Stomach (tissue), 9 donors: ENCODE measurements around the gene BCOR. TPM values are rescaled to one million over a fixed set of nuclear protein-coding genes. Genes with fewer than 3 reads are reported as not detected.

ENCODE experiments used
- DNase-seq, 2 donors: peaks; one replicate each; pipeline versions ENCODE4 v3.0.0 to v3.0.0-alpha.2; 2013 to 2019
- H3K27ac ChIP-seq, 5 donors: fragments of 200-600 bp in 4 of 5; sonication (generic) in 4 of 5; one replicate each; pipeline ENCODE4 v1.5.1; 2013 to 2019; ENCODE audit warnings: mild to moderate bottlenecking in 1 of 5, moderate library complexity in 1 of 5
- H3K27me3 ChIP-seq, 3 donors: fragments of 200-600 bp; sonication (generic); one replicate each; pipeline ENCODE4 v1.5.1; 2017 to 2019; ENCODE audit warnings: mixed run types in 1 of 3
- H3K36me3 ChIP-seq, 4 donors: fragments of 200-600 bp; sonication (generic); 1 replicate in 3 of 4; 2 replicates in 1 of 4; pipeline ENCODE4 v1.5.1; 2016 to 2019
- H3K4me1 ChIP-seq, 4 donors: fragments of 200-600 bp; sonication (generic); one replicate each; pipeline ENCODE4 v1.5.1; 2016 to 2019
- H3K4me3 ChIP-seq, 4 donors: fragments of 200-600 bp; sonication (generic) in 3 of 4; one replicate each; pipeline ENCODE4 v1.5.1; 2016 to 2019; ENCODE audit warnings: mild to moderate bottlenecking in 1 of 4
- H3K9me3 ChIP-seq, 4 donors: fragments of 200-600 bp; sonication (generic); one replicate each; pipeline ENCODE4 v1.5.1; 2016 to 2019
- CTCF ChIP-seq, 7 experiments: fragments of 450-650 bp in 4 of 7; fragments of 200-600 bp in 3 of 7; sonication (generic) in 3 of 7; IDR thresholded peaks; one replicate each; pipeline ENCODE4 v1.5.1; 2016 to 2019; ENCODE audit warnings: antibody characterized with exemption in 7 of 7, control low read depth in 2 of 7, mild to moderate bottlenecking in 1 of 7
- EP300 ChIP-seq: sonication (generic); formaldehyde crosslinking; IDR thresholded peaks from one replicate; pipeline ENCODE4 v1.6.1; 2017; ENCODE audit warnings: antibody characterized with exemption
- POLR2A ChIP-seq, 4 donors: fragments of 450-650 bp; IDR thresholded peaks; one replicate each; pipeline ENCODE4 v1.6.1; 2016; ENCODE audit warnings: antibody characterized with exemption in 4 of 4, control low read depth in 2 of 4, mild to moderate bottlenecking in 1 of 4, moderate library complexity in 1 of 4
- POLR2AphosphoS5 ChIP-seq, 3 donors: sonication (generic); formaldehyde crosslinking; IDR thresholded peaks; one replicate each; pipeline ENCODE4 v1.6.1; 2016; ENCODE audit warnings: antibody characterized with exemption in 3 of 3
- WGBS, 5 donors: extraction: QIAGEN DNeasy Blood & Tissue Kit in 3 of 5; methylation state at CpG; one replicate each; pipeline versions ENCODE4 v1.1.5 to v1.1.7; 2013 to 2018; 5-methylcytosine and 5-hydroxymethylcytosine counted together
- intact Hi-C: fragments of 100-400 bp; cut with DNase I; formaldehyde crosslinking; loops from one replicate; pipeline ENCODE4 v1.15.1; 2023; ENCODE audit warnings: low total_unique reads
- polyA plus RNA-seq, 3 donors: library from polyadenylated mRNA; stranded (reverse); fragments of 200-250 nt; gene quantifications; one replicate each; pipeline ENCODE4 v1.2.3, GENCODE V29; 2013
- total RNA-seq, 5 donors: library from RNA; depleted of rRNA; stranded (reverse); fragments of >200 nt; gene quantifications; one replicate each; pipeline versions ENCODE4 v1.1.0 to v1.2.3, GENCODE V29; 2014 to 2016
- donor health status: healthy with polysubstance abuse.
- donor health status: Bipolar disorder and iron deficiency.
- donor health status: healthy.

The BCOR gene
- total and polyA plus RNA-seq, 8 donors, result 4.4 to 45.5 (median 19.2) TPM

DNA sequence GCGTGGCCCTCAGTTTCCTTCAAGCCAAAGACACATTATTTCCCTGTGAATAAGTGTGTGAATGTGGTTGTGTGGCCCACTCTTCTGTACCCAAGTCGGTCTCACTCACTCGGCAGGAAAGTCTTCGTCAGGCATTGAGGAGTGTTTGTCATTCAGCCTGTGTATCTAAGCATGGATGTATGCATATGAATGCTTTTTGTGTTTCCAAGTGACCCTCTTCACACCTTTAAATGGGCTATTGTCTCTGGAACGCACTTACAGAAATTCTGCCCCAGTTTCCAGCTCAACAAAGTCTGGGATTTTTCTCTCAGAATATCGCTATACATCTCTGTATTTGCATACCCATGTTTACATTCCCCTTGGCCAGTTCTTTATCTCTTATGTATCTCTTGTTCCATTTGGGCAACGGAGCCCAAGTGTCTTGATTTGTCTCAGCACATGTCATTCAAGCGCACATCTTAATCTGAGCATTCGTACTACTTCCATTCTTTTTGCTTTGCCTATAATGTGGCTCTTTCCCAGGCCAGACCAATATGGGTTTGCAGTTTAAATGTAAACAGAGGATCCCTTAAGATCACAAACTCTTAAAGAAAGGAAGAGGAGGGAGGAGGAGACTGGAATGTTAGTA is 4.8 kb downstream of the BCOR start:
- Histone ChIP-seq H3K27ac (no peak overlapping the region), H3K9me3 (peaks cover 0 to 24% (median 0%) of the 10 kb centered on the region in 4 donors), H3K36me3 (no peaks in the 10 kb centered on the region), H3K4me3 (no peak overlapping the region), H3K4me1 (peaks cover 5 to 96% (median 57%) of the 10 kb centered on the region in 4 donors), H3K27me3 (peaks cover 0 to 57% (median 11%) of the 10 kb centered on the region in 3 donors)
- WGBS, 5 donors, result 33 to 87% (median 66%) methylated on average over 7 to 9 of the region's 9 CpGs
- intact Hi-C loops, result loop anchor here (10.0 kb wide), 1 partner anchor 62 kb away; no protein-coding TSS in a partner anchor
- TF ChIP-seq CTCF (IDR thresholded peaks at IDR 0.05) (no peak), EP300 (no peak), POLR2A (IDR thresholded peaks at IDR 0.05) (no peak), POLR2AphosphoS5 (IDR thresholded peaks at IDR 0.05) (no peak)
- no peak for DNase-seq

DNA sequence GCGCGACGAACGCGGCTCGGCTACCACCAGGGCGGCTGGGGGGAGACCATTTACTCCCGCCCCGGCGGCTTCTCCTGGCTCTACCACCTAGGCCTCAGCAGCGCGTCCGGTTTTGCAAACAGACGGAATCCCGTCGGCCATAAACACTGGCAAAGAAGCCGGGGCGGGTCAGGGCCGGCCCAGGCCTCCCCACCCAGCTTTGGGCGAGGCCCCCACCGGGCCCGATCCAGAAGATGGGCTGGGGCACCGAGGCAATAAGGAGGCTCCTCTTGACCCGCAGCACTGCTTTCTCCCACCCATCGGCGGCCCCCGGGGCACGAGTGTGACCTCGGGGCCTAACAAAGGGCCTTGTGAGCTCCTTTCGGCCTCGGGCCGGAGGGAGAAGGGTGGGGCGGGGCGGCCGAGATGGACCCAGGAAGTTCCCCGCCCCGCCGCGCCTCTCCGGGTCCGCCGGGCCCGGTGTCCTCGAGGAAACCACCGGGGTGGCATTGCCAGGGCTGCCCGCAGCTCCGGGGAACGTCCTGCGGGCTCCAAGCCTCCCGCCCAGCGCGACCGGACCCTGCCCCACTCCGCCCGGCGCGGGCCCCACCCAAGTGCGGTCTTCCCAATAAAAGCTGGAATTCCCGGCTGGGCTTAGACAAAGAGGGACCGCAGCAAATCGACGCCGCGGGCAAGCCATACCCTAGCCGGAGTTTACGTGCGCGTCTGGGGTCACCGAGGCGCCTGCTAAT is 5.9 kb downstream of the BCOR start:
- H3K4me3 ChIP-seq, result peak overlapping the region in 1 of 4 donors; percentile 24
- peak overlapping the region in 2 of 5 donors; percentile 22 to 29 for H3K27ac ChIP-seq
- intact Hi-C loops, result loop anchor here (10.0 kb wide), 1 partner anchor 63 kb away; no protein-coding TSS in a partner anchor
- H3K27me3 ChIP-seq, result peaks cover 0 to 46% (median 10%) of the 10 kb centered on the region in 3 donors
- no peaks in the 10 kb centered on the region for H3K36me3 ChIP-seq
- H3K4me1 ChIP-seq, result peaks cover 5 to 99% (median 64%) of the 10 kb centered on the region in 4 donors
- peaks cover 0 to 20% (median 0%) of the 10 kb centered on the region in 4 donors for H3K9me3 ChIP-seq
- TF ChIP-seq CTCF (IDR thresholded peaks at IDR 0.05), result no peak
- TF ChIP-seq EP300, result no peak
- TF ChIP-seq POLR2A (IDR thresholded peaks at IDR 0.05), result no peak
- TF ChIP-seq POLR2AphosphoS5 (IDR thresholded peaks at IDR 0.05), result no peak
- peak in 1 of 2 donors; percentile 33 for DNase-seq
- WGBS, 5 donors, result 24 to 74% (median 31%) methylated on average over 7 to 70 of the region's 70 CpGs

DNA sequence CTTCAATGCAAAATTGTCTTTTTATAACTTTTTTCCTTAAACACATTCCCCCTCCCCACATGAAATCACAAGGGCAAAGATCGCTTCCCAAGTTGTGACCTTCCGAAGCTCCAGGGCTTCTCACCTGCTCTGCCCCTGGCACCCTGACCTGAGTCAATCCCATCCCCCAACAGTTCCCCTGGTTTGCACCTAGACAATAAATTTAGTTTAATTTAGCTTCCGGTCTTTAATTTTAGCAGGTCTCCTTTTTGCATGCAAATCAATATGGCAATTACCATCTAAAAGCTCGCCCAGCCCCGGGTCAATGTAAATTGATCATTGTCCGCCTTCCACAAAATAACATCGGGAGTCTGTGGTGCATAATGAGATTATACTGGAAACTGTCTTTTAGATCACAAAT is 6.8 kb downstream of the BCOR start:
- TF ChIP-seq EP300 (no peak), CTCF (IDR thresholded peaks at IDR 0.05) (no peak), POLR2AphosphoS5 (IDR thresholded peaks at IDR 0.05) (no peak), POLR2A (IDR thresholded peaks at IDR 0.05) (no peak)
- 50 to 93% (median 63%) methylated on average over 5 to 7 of the region's 7 CpGs for WGBS, 5 donors
- no peak for DNase-seq
- intact Hi-C loops, result loop anchor here (10.0 kb wide), 1 partner anchor 64 kb away; no protein-coding TSS in a partner anchor
- Histone ChIP-seq H3K27me3 (peaks cover 0 to 38% (median 5%) of the 10 kb centered on the region in 3 donors), H3K9me3 (peaks cover 0 to 14% (median 0%) of the 10 kb centered on the region in 4 donors), H3K27ac (peak overlapping the region in 3 of 5 donors; percentile 75 to 85 (median 82)), H3K4me3 (peak overlapping the region; percentile 40 to 44 (median 42)), H3K4me1 (peaks cover 8 to 99% (median 69%) of the 10 kb centered on the region in 4 donors), H3K36me3 (no peaks in the 10 kb centered on the region)

DNA sequence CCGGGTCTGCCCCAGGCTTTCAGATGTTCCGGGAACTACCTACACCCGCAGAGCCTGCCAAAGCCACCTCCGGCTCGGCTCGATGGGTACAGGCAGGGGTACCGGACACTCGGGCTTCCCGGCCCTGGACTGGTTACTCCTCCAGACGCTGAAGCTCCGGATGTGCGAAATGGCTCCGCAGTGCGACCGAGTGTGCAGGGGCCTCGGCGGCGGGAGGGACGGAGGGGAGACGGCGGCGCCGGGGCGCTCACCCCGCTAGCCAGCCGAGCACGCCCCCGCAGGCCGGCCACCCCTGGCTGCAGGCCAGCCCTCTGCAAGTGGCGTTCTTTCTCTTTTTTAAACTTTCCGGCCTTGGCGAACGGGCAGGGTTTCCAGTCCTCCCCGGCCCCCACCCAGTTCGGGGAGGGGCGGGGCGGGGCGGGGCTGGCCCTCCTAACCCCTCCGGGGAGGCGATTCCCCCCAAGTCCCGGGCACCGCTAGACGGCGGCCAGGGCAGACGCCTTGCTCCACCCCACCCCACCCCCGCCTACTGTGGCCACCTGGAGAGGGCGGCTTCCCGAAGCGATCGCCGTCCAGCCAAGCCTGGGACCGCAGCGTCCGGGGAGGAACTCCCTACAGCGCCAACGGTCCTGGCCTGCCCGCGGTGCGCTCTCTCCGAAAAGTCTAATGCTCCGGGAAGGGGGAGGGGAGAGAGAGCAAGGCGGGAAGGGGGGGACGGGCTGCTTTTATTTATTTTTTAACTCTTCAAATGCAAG is 7.5 kb downstream of the BCOR start:
- 2 to 16% (median 4%) methylated on average over 10 to 59 of the region's 63 CpGs for WGBS, 5 donors
- peaks cover 0 to 9% (median 0%) of the 10 kb centered on the region in 4 donors for H3K9me3 ChIP-seq
- peak; percentile 57 to 60 for DNase-seq
- H3K27me3 ChIP-seq, result peaks cover 0 to 35% (median 5%) of the 10 kb centered on the region in 3 donors
- H3K27ac ChIP-seq, result peak overlapping the region; percentile 60 to 85 (median 75)
- no peak for TF ChIP-seq EP300
- peak overlapping the region; percentile 40 to 44 (median 42) for H3K4me3 ChIP-seq
- peaks cover 15 to 100% (median 76%) of the 10 kb centered on the region in 4 donors for H3K4me1 ChIP-seq
- H3K36me3 ChIP-seq, result no peaks in the 10 kb centered on the region
- intact Hi-C loops, result loop anchor here (10.0 kb wide), 1 partner anchor 65 kb away; no protein-coding TSS in a partner anchor
